Right lobe of liver (tissue), 4 donors: ENCODE results near the gene DPP6.

Experiments
- CTCF ChIP-seq, 4 donors: fragments of 200-600 bp in 3 of 4; fragments of 450-650 bp in 1 of 4; IDR thresholded peaks; one replicate each; pipeline versions ENCODE4 v1.5.1 to v1.8.0; 2016 to 2022; ENCODE audit warnings: antibody characterized with exemption in 4 of 4, mild to moderate bottlenecking in 2 of 4
- POLR2A ChIP-seq: fragments of 450-650 bp; IDR thresholded peaks from one replicate; pipeline ENCODE4 v1.6.1; 2017; ENCODE audit warnings: antibody characterized with exemption, mild to moderate bottlenecking
- donor health status: DM: no; HTN: no; CAD: no.
- donor health status: DM: no; HTN: no; CAD: no.
- donor health status: DM: no; HTN: yes; CAD: no.

- TF ChIP-seq CTCF (IDR thresholded peaks at IDR 0.05) (no peak), POLR2A (no peak)
Observed at GRCh38 chr7:154232700-154233099, 180.5 kb downstream of the DPP6 start.
